Vagina (tissue), 2 donors: ENCODE measurements around the gene RIN2. TPM values are rescaled to one million over a fixed set of nuclear protein-coding genes. Genes with fewer than 3 reads are reported as not detected.

Experiments used
- DNase-seq, 2 donors: peaks; one replicate each; pipeline ENCODE4 v3.0.0-alpha.2; 2017; ENCODE audit errors: extremely low spot score in 2 of 2
- H3K27ac ChIP-seq: fragments of 200-600 bp; sonication (generic); one replicate; pipeline ENCODE4 v1.5.1; 2019
- H3K27me3 ChIP-seq: fragments of 200-600 bp; sonication (generic); one replicate; pipeline ENCODE4 v1.5.1; 2019
- H3K36me3 ChIP-seq, 2 donors: fragments of 200-600 bp; sonication (generic); one replicate each; pipeline ENCODE4 v1.5.1; 2017 to 2019
- H3K4me1 ChIP-seq: fragments of 200-600 bp; sonication (generic); one replicate; pipeline ENCODE4 v1.5.1; 2019
- H3K4me3 ChIP-seq, 2 donors: fragments of 200-600 bp; sonication (generic); 1 replicate in 1 of 2; 2 replicates in 1 of 2; pipeline ENCODE4 v1.5.1; 2016 to 2019
- H3K9me3 ChIP-seq: fragments of 200-600 bp; sonication (generic); one replicate; pipeline ENCODE4 v1.5.1; 2019
- POLR2A ChIP-seq, 2 donors: fragments of 450-650 bp; IDR thresholded peaks; one replicate each; pipeline ENCODE4 v1.6.1; 2017; ENCODE audit warnings: antibody characterized with exemption in 2 of 2, mild to moderate bottlenecking in 2 of 2, moderate library complexity in 2 of 2
- POLR2AphosphoS5 ChIP-seq, 2 donors: sonication (generic); formaldehyde crosslinking; IDR thresholded peaks; one replicate each; pipeline ENCODE4 v1.9.0; 2017; ENCODE audit warnings: antibody characterized with exemption in 2 of 2, mild to moderate bottlenecking in 2 of 2, low read depth in 1 of 2; ENCODE audit not compliant: insufficient read depth in 1 of 2
- intact Hi-C: fragments of 100-400 bp; cut with DNase I; formaldehyde crosslinking; loops from one replicate; pipeline ENCODE4 v1.15.1; 2023
- total RNA-seq: library from RNA; depleted of rRNA; stranded (reverse); fragments of >200 nt; gene quantifications from one replicate; pipeline ENCODE4 v1.2.3, GENCODE V29; 2016
- TF ChIP-seq, protein P1 (sequence below), 3 experiments: fragments of 450-650 bp in 2 of 3; fragments of 200-600 bp in 1 of 3; sonication (generic) in 1 of 3; IDR thresholded peaks; one replicate each; pipeline ENCODE4 v1.5.1; 2017 to 2019; ENCODE audit warnings: antibody characterized with exemption in 3 of 3, mild to moderate bottlenecking in 2 of 3, moderate library complexity in 2 of 3

Gene RIN2
- total RNA-seq, 1 donor from 2014 or later: 86.9 TPM

DNA sequence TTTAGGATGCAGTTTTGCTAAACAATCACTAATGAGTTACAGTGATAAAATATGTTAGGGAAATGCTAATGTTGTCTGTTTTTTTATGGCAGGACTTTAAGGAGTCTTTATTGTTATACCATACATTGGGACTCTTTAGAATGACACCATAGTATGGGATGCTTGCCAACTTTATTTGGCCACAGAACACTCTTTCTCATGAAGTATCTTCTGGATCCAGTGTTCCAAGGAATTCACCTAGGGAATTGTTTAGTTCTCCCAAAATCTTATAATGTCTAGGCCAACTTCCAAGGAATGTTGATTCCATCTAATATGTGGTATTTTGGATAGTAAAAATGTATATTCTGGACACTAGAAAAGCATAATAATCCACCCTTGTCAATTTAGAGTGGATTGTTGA is 3.3 kb downstream of the RIN2 start:
- no peaks in the 10 kb centered on the region for H3K36me3 ChIP-seq
- intact Hi-C loops: no loop called here
- H3K4me1 ChIP-seq: peaks cover 41% of the 10 kb centered on the region

DNA sequence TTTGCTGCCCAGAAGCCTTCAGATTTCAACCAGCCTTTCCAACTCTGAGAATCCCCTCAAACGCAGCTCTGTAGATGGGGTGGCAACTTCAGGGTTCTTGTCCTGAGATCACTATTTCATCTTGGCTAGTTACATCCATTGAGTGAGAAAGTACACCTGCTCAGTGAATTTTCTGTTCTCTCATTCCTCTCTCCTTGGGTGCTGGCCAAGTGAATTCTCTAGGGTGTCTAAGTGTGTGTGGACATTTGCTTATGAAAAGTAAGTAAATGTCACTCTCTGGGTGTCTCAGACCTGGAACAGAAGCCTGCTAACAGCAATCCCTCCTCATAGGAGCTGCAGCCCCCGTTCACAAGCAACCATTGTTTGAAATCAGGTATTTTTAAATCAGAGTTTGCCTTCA is 3.8 kb downstream of the RIN2 start:
- no peak overlapping the region for H3K4me3 ChIP-seq
- intact Hi-C loops: no loop called here
- H3K36me3 ChIP-seq: no peaks in the 10 kb centered on the region
- DNase-seq: peak; percentile 12 to 58
- H3K4me1 ChIP-seq: peaks cover 39% of the 10 kb centered on the region
- no peaks in the 10 kb centered on the region for H3K9me3 ChIP-seq
- TF ChIP-seq, protein P1, sequence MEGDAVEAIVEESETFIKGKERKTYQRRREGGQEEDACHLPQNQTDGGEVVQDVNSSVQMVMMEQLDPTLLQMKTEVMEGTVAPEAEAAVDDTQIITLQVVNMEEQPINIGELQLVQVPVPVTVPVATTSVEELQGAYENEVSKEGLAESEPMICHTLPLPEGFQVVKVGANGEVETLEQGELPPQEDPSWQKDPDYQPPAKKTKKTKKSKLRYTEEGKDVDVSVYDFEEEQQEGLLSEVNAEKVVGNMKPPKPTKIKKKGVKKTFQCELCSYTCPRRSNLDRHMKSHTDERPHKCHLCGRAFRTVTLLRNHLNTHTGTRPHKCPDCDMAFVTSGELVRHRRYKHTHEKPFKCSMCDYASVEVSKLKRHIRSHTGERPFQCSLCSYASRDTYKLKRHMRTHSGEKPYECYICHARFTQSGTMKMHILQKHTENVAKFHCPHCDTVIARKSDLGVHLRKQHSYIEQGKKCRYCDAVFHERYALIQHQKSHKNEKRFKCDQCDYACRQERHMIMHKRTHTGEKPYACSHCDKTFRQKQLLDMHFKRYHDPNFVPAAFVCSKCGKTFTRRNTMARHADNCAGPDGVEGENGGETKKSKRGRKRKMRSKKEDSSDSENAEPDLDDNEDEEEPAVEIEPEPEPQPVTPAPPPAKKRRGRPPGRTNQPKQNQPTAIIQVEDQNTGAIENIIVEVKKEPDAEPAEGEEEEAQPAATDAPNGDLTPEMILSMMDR (IDR thresholded peaks at IDR 0.05): no peak
- TF ChIP-seq POLR2A (IDR thresholded peaks at IDR 0.05): no peak
- no peak for TF ChIP-seq POLR2AphosphoS5 (IDR thresholded peaks at IDR 0.05; ENCODE audit: insufficient read depth in 1 of 2, low read depth in 1 of 2)
- no peak overlapping the region for H3K27ac ChIP-seq
- no peaks in the 10 kb centered on the region for H3K27me3 ChIP-seq

More for the DNA sequence above, 3.3 kb downstream of the RIN2 start:
- Histone ChIP-seq H3K27ac (no peak overlapping the region), H3K4me3 (no peak overlapping the region), H3K9me3 (no peaks in the 10 kb centered on the region), H3K27me3 (no peaks in the 10 kb centered on the region)
- TF ChIP-seq POLR2AphosphoS5 (IDR thresholded peaks at IDR 0.05; ENCODE audit: insufficient read depth in 1 of 2, low read depth in 1 of 2) (no peak), POLR2A (IDR thresholded peaks at IDR 0.05) (no peak)
- TF ChIP-seq, protein P1 (IDR thresholded peaks at IDR 0.05): no peak
- no peak for DNase-seq

DNA sequence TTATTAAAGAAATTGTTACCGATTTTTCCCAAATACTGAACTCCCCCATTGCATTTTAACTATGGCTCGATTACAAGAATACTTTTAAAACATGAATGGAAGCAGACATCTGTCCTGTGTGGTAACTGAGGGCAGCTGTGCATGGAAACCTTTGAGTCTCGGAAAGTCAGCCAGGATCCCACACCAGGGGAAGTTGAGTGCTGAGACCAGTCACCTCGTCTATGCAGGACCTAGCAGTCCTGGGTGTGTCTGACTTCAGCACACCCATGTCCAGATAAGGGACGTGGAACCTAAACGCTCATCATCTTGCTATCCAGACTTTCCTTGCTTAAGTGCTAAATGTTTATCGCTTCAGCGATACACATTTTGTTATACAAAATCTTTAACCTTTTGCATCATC is 6.1 kb downstream of the RIN2 start:
- Histone ChIP-seq H3K27ac (no peak overlapping the region), H3K4me3 (no peak overlapping the region), H3K36me3 (no peaks in the 10 kb centered on the region), H3K4me1 (peaks cover 31% of the 10 kb centered on the region), H3K27me3 (no peaks in the 10 kb centered on the region), H3K9me3 (no peaks in the 10 kb centered on the region)
- intact Hi-C loops: no loop called here
- TF ChIP-seq POLR2AphosphoS5 (IDR thresholded peaks at IDR 0.05; ENCODE audit: insufficient read depth in 1 of 2, low read depth in 1 of 2) (no peak), POLR2A (IDR thresholded peaks at IDR 0.05) (no peak)
- TF ChIP-seq, protein P1 (IDR thresholded peaks at IDR 0.05): no peak
- DNase-seq: peak; percentile 12 to 49

DNA sequence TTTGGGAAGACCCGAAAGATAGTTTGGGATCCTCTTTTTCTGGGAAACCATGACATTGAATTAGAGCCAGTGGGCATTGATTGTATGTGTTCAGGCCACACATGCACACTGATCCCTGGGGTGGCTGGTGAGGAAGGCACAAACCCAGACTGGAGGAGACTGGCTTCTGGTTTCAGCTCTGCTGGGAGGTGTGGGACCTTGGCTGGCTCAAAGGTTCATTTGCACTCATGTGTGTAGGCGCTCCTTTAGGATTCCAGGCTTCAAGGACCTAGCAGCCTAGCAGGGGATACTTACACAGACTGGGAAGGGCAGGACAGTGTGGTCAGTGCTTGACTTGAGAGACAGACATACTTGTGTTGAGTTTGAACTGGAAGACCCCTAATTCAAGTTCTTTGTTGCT is 7.2 kb downstream of the RIN2 start:
- Histone ChIP-seq H3K4me3 (no peak overlapping the region), H3K4me1 (peaks cover 21% of the 10 kb centered on the region), H3K36me3 (no peaks in the 10 kb centered on the region), H3K27ac (no peak overlapping the region), H3K27me3 (no peaks in the 10 kb centered on the region), H3K9me3 (no peaks in the 10 kb centered on the region)
- intact Hi-C loops: no loop called here
- DNase-seq: peak in 1 of 2 donors; percentile 64
- TF ChIP-seq POLR2A (IDR thresholded peaks at IDR 0.05): no peak
- TF ChIP-seq, protein P1 (IDR thresholded peaks at IDR 0.05): no peak
- TF ChIP-seq POLR2AphosphoS5 (IDR thresholded peaks at IDR 0.05; ENCODE audit: insufficient read depth in 1 of 2, low read depth in 1 of 2): no peak

DNA sequence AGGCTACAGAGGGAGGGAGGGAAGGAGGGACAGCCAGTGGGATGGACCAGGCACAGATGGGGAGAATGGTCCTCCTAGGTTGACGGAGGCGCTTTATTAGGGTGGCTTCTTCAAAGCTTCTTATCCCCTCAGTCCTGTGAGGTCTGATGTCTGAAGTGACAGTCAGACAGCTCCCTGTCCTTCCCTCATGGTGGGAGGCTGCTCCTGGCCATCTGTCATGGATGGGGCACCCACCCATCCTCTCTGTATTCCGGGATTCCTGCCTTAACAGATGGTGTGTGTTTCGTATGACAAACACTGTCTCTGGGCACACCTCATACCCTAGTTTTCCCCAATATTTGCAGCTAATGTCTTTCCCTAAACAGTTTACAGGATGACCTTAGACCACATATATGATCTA is 7.9 kb downstream of the RIN2 start:
- no peak overlapping the region for H3K4me3 ChIP-seq
- DNase-seq: peak in 1 of 2 donors; percentile 58
- TF ChIP-seq POLR2AphosphoS5 (IDR thresholded peaks at IDR 0.05; ENCODE audit: insufficient read depth in 1 of 2, low read depth in 1 of 2) (no peak), POLR2A (IDR thresholded peaks at IDR 0.05) (no peak)
- TF ChIP-seq, protein P1 (IDR thresholded peaks at IDR 0.05): no peak
- no peak overlapping the region for H3K27ac ChIP-seq
- no peaks in the 10 kb centered on the region for H3K9me3 ChIP-seq
- H3K4me1 ChIP-seq: peaks cover 19% of the 10 kb centered on the region
- intact Hi-C loops: no loop called here
- no peaks in the 10 kb centered on the region for H3K27me3 ChIP-seq
- no peaks in the 10 kb centered on the region for H3K36me3 ChIP-seq
